WTC11 (cell line): ENCODE results near the gene ZNF217. TPM values are rescaled to one million over a fixed set of nuclear protein-coding genes. Genes with fewer than 3 reads are reported as not detected.
"Not testable (repeated sequence)": the region's sequence is repeated elsewhere in the genome, so short reads cannot be mapped to it uniquely, and the experiment has no call there.

Experiments used
- ATAC-seq: fragments of 200-7000 bp; cut with Tn5 transposase; 2 replicates; pipeline ENCODE4 v1.10.0; 2021; ENCODE audit warnings: mild to moderate bottlenecking, moderate library complexity
- CTCF ChIA-PET: fragments of 300-600 bp; sonication (Branson Sonifier 250); formaldehyde crosslinking; loops from one replicate; lab custom pipeline; 2021; ENCODE audit warnings: antibody characterized with exemption; lab: Charles Lee
- POLR2A ChIA-PET: fragments of 350-600 bp; sonication (Branson Sonifier 250); formaldehyde crosslinking; loops from one replicate; lab custom pipeline; 2021; ENCODE audit warnings: antibody characterized with exemption; lab: Charles Lee
- DNase-seq: peaks from one replicate; pipeline ENCODE4 v3.0.0; 2021; ENCODE audit warnings: low spot score
- H3K27ac Mint-ChIP-seq: 2 replicates; pipeline ENCODE4 v1.8.0; 2021; ENCODE audit warnings: mixed read lengths
- H3K27me3 Mint-ChIP-seq: 2 replicates; pipeline ENCODE4 v1.8.0; 2021; ENCODE audit warnings: low read depth, mild to moderate bottlenecking, moderate library complexity, mixed read lengths
- H3K36me3 Mint-ChIP-seq: 2 replicates; pipeline ENCODE4 v1.8.0; 2021; ENCODE audit warnings: mixed read lengths
- H3K4me1 Mint-ChIP-seq: 2 replicates; pipeline ENCODE4 v1.8.0; 2022; ENCODE audit warnings: mixed read lengths
- H3K4me3 Mint-ChIP-seq: 2 replicates; pipeline ENCODE4 v1.8.0; 2021; ENCODE audit warnings: mild to moderate bottlenecking, moderate library complexity, mixed read lengths
- H3K9me3 Mint-ChIP-seq: 2 replicates; pipeline ENCODE4 v1.8.0; 2021; ENCODE audit warnings: mixed read lengths
- ATF3 ChIP-seq: sonication (generic); formaldehyde crosslinking; conservative IDR thresholded peaks from 2 replicates; pipeline ENCODE4 v1.8.1; 2022; ENCODE audit warnings: mild to moderate bottlenecking, missing genetic modification reagents
- CBFB ChIP-seq: sonication (generic); formaldehyde crosslinking; IDR thresholded peaks from 2 replicates; pipeline ENCODE4 v1.8.1; 2022; ENCODE audit warnings: mild to moderate bottlenecking, low read depth, missing genetic modification reagents
- EMX1 ChIP-seq: fragments of 250-450 bp; sonication (Bioruptor Pico); IDR thresholded peaks from 2 replicates; pipeline ENCODE4 v1.8.0; 2021; ENCODE audit warnings: mild to moderate bottlenecking
- MYBL2 ChIP-seq: sonication (generic); formaldehyde crosslinking; IDR thresholded peaks from 2 replicates; pipeline ENCODE4 v1.8.1; 2023; ENCODE audit warnings: mild to moderate bottlenecking, moderate library complexity, missing genetic modification reagents
- NFATC4 ChIP-seq: fragments of 250-450 bp; sonication (Bioruptor Pico); IDR thresholded peaks from 2 replicates; pipeline ENCODE4 v1.9.0; 2021; ENCODE audit warnings: mild to moderate bottlenecking
- OVOL2 ChIP-seq: fragments of 250-450 bp; sonication (Bioruptor Pico); IDR thresholded peaks from 2 replicates; pipeline ENCODE4 v1.9.0; 2021; ENCODE audit warnings: mild to moderate bottlenecking, borderline replicate concordance
- SMAD4 ChIP-seq: sonication (generic); formaldehyde crosslinking; IDR thresholded peaks from 2 replicates; pipeline ENCODE4 v1.8.0; 2022; ENCODE audit warnings: mild to moderate bottlenecking, missing genetic modification reagents
- STAT6 ChIP-seq: sonication (generic); formaldehyde crosslinking; conservative IDR thresholded peaks from 2 replicates; pipeline ENCODE4 v1.8.1; 2023; ENCODE audit warnings: mild to moderate bottlenecking, low read depth, missing genetic modification reagents, moderate library complexity
- ZMAT4 ChIP-seq: fragments of 250-450 bp; sonication (Bioruptor Pico); IDR thresholded peaks from 2 replicates; pipeline ENCODE4 v1.9.0; 2021; ENCODE audit warnings: mild to moderate bottlenecking
- ZNF219 ChIP-seq: sonication (generic); formaldehyde crosslinking; IDR thresholded peaks from 2 replicates; pipeline ENCODE4 v1.8.0; 2023; ENCODE audit warnings: missing genetic modification reagents, mild to moderate bottlenecking, borderline replicate concordance
- total RNA-seq: library from RNA; stranded (reverse); gene quantifications from 3 replicates; pipeline ENCODE4 v1.2.3, GENCODE V29; 2021
- TF ChIP-seq, protein P1 (sequence below): fragments of 250-450 bp; sonication (Bioruptor Pico); IDR thresholded peaks from 2 replicates; pipeline ENCODE4 v1.9.0; 2021; ENCODE audit warnings: mild to moderate bottlenecking, borderline replicate concordance
- TF ChIP-seq, protein P2 (sequence below): sonication (generic); formaldehyde crosslinking; IDR thresholded peaks from 2 replicates; pipeline ENCODE4 v1.8.1; 2022; ENCODE audit warnings: low read depth, missing genetic modification reagents, borderline replicate concordance
- TF ChIP-seq, protein P3 (sequence below): sonication (generic); formaldehyde crosslinking; IDR thresholded peaks from 2 replicates; pipeline ENCODE4 v1.8.1; 2022; ENCODE audit warnings: low read depth, mild to moderate bottlenecking, moderate library complexity, missing genetic modification reagents, borderline replicate concordance

ZNF217 gene
- total RNA-seq, 1 experiment from 2014 or later, result 75.6 TPM

GRCh38 chr20:53555081-53555480 lies 38.6 kb downstream of the ZNF217 start (continued):
- TF ChIP-seq, protein P1, sequence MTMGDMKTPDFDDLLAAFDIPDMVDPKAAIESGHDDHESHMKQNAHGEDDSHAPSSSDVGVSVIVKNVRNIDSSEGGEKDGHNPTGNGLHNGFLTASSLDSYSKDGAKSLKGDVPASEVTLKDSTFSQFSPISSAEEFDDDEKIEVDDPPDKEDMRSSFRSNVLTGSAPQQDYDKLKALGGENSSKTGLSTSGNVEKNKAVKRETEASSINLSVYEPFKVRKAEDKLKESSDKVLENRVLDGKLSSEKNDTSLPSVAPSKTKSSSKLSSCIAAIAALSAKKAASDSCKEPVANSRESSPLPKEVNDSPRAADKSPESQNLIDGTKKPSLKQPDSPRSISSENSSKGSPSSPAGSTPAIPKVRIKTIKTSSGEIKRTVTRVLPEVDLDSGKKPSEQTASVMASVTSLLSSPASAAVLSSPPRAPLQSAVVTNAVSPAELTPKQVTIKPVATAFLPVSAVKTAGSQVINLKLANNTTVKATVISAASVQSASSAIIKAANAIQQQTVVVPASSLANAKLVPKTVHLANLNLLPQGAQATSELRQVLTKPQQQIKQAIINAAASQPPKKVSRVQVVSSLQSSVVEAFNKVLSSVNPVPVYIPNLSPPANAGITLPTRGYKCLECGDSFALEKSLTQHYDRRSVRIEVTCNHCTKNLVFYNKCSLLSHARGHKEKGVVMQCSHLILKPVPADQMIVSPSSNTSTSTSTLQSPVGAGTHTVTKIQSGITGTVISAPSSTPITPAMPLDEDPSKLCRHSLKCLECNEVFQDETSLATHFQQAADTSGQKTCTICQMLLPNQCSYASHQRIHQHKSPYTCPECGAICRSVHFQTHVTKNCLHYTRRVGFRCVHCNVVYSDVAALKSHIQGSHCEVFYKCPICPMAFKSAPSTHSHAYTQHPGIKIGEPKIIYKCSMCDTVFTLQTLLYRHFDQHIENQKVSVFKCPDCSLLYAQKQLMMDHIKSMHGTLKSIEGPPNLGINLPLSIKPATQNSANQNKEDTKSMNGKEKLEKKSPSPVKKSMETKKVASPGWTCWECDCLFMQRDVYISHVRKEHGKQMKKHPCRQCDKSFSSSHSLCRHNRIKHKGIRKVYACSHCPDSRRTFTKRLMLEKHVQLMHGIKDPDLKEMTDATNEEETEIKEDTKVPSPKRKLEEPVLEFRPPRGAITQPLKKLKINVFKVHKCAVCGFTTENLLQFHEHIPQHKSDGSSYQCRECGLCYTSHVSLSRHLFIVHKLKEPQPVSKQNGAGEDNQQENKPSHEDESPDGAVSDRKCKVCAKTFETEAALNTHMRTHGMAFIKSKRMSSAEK (CRISPR knock-in tag), result no peak
- TF ChIP-seq ZNF219 (CRISPR knock-in tag) (no peak), OVOL2 (CRISPR knock-in tag) (no peak)
- TF ChIP-seq, protein P2, sequence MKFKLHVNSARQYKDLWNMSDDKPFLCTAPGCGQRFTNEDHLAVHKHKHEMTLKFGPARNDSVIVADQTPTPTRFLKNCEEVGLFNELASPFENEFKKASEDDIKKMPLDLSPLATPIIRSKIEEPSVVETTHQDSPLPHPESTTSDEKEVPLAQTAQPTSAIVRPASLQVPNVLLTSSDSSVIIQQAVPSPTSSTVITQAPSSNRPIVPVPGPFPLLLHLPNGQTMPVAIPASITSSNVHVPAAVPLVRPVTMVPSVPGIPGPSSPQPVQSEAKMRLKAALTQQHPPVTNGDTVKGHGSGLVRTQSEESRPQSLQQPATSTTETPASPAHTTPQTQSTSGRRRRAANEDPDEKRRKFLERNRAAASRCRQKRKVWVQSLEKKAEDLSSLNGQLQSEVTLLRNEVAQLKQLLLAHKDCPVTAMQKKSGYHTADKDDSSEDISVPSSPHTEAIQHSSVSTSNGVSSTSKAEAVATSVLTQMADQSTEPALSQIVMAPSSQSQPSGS (CRISPR knock-in tag), result no peak

DNA sequence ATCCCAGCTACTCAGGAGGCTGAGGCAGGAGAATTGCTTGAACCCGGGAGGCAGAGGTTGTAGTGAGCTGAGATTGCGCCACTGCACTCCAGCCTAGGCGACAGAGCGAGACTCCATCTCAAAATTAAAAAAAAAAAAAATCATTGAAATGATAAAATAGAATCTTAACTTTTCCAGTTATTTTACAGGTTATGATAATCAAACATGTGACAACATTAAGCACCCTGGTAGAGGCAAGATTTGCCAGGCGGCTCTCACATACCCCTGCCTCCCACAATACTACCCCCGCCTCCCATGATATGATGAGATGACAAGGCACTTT lies 41.1 kb downstream of the ZNF217 start:
- H3K27ac Mint-ChIP-seq, POLR2A ChIA-PET, H3K27me3 Mint-ChIP-seq, H3K36me3 Mint-ChIP-seq, H3K9me3 Mint-ChIP-seq, H3K4me3 Mint-ChIP-seq, DNase-seq, H3K4me1 Mint-ChIP-seq, ATAC-seq, CTCF ChIA-PET: not testable (repeated sequence)

DNA sequence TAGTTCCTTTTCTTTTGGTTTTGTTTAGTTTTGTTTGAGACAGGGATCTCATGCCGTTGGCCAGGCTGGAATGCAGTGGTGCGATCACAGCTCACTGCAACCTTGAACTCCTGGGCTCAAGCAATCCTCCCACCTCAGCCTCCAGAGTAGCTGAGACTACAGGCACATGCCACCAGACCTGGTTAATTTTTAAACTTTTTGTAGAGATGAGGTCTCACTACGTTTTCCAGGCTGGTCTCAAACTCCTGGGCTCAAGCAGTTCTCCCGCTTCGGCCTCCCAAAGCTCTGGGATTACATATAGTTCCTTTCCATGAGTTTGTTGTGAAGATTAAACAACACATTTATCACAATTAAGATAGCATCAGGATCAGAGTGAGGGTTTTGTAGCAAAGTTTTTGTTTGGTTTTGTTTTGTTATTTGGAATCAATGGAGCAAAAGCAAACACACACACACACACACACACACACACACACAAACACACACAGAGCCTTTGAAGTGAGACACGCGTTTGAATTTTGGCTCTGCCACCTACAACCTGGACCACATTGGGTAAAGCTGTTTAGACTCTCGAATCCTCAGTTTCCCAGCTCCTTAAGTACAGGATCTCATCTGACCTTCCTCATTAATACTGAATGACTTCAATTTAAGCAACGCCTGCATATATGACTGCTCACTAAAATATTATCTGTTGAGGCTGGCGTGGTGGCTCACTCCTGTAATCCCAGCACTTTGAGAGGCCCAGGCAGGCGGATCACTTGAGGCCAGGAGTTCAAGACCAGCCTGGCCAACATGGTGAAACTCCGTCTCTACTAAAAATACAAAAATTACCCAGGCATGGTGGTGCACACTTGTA lies 41.7 kb downstream of the ZNF217 start:
- DNase-seq, ATAC-seq, POLR2A ChIA-PET, H3K27me3 Mint-ChIP-seq, H3K27ac Mint-ChIP-seq, H3K4me1 Mint-ChIP-seq, H3K9me3 Mint-ChIP-seq, H3K4me3 Mint-ChIP-seq, H3K36me3 Mint-ChIP-seq: not testable (repeated sequence)
- CTCF ChIA-PET, result interaction anchor here (1.3 to 2.1 kb wide), 2 partner anchors 139 to 387 kb away, joined by 3 to 7 read pairs; no protein-coding TSS in a partner anchor

- ChIA-PET CTCF (interaction anchor here (1.3 to 2.1 kb wide), 2 partner anchors 138 to 389 kb away, joined by 3 to 7 read pairs; no protein-coding TSS in a partner anchor), POLR2A (interaction anchor here (0.6 kb wide), 2 partner anchors 182 to 1754 kb away, joined by 3 read pairs; no protein-coding TSS in a partner anchor)
- no peaks in the 10 kb centered on the region for H3K27me3 Mint-ChIP-seq
- no peak overlapping the region for H3K27ac Mint-ChIP-seq
- no peaks in the 10 kb centered on the region for H3K9me3 Mint-ChIP-seq
- no peaks in the 10 kb centered on the region for H3K36me3 Mint-ChIP-seq
- H3K4me1 Mint-ChIP-seq, result peaks cover 6% of the 10 kb centered on the region
- H3K4me3 Mint-ChIP-seq, result no peak overlapping the region
- DNase-seq (no peak), ATAC-seq (no peak)
- TF ChIP-seq ZMAT4 (CRISPR knock-in tag) (no peak), SMAD4 (CRISPR knock-in tag) (no peak), ATF3 (no peak), CBFB (CRISPR knock-in tag) (no peak), MYBL2 (no peak), NFATC4 (no peak), EMX1 (CRISPR knock-in tag) (no peak), STAT6 (no peak)
- TF ChIP-seq, protein P3, sequence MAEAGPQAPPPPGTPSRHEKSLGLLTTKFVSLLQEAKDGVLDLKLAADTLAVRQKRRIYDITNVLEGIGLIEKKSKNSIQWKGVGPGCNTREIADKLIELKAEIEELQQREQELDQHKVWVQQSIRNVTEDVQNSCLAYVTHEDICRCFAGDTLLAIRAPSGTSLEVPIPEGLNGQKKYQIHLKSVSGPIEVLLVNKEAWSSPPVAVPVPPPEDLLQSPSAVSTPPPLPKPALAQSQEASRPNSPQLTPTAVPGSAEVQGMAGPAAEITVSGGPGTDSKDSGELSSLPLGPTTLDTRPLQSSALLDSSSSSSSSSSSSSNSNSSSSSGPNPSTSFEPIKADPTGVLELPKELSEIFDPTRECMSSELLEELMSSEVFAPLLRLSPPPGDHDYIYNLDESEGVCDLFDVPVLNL (CRISPR knock-in tag), result no peak
Observed at GRCh38 chr20:53550280-53551187, 43.1 kb downstream of the ZNF217 start.
